WTC11 (cell line): ENCODE results near the gene JCAD. TPM values are rescaled to one million over a fixed set of nuclear protein-coding genes. Genes with fewer than 3 reads are reported as not detected.

Source experiments
- ATAC-seq: fragments of 200-7000 bp; cut with Tn5 transposase; 2 replicates; pipeline ENCODE4 v1.10.0; 2021; ENCODE audit warnings: mild to moderate bottlenecking, moderate library complexity
- CTCF ChIA-PET: fragments of 300-600 bp; sonication (Branson Sonifier 250); formaldehyde crosslinking; loops from one replicate; lab custom pipeline; 2021; ENCODE audit warnings: antibody characterized with exemption; lab: Charles Lee
- POLR2A ChIA-PET: fragments of 350-600 bp; sonication (Branson Sonifier 250); formaldehyde crosslinking; loops from one replicate; lab custom pipeline; 2021; ENCODE audit warnings: antibody characterized with exemption; lab: Charles Lee
- DNase-seq: peaks from one replicate; pipeline ENCODE4 v3.0.0; 2021; ENCODE audit warnings: low spot score
- H3K27ac Mint-ChIP-seq: 2 replicates; pipeline ENCODE4 v1.8.0; 2021; ENCODE audit warnings: mixed read lengths
- H3K27me3 Mint-ChIP-seq: 2 replicates; pipeline ENCODE4 v1.8.0; 2021; ENCODE audit warnings: low read depth, mild to moderate bottlenecking, moderate library complexity, mixed read lengths
- H3K36me3 Mint-ChIP-seq: 2 replicates; pipeline ENCODE4 v1.8.0; 2021; ENCODE audit warnings: mixed read lengths
- H3K4me1 Mint-ChIP-seq: 2 replicates; pipeline ENCODE4 v1.8.0; 2022; ENCODE audit warnings: mixed read lengths
- H3K4me3 Mint-ChIP-seq: 2 replicates; pipeline ENCODE4 v1.8.0; 2021; ENCODE audit warnings: mild to moderate bottlenecking, moderate library complexity, mixed read lengths
- H3K9me3 Mint-ChIP-seq: 2 replicates; pipeline ENCODE4 v1.8.0; 2021; ENCODE audit warnings: mixed read lengths
- CBFB ChIP-seq: sonication (generic); formaldehyde crosslinking; IDR thresholded peaks from 2 replicates; pipeline ENCODE4 v1.8.1; 2022; ENCODE audit warnings: mild to moderate bottlenecking, low read depth, missing genetic modification reagents
- CREB1 ChIP-seq: sonication (generic); formaldehyde crosslinking; IDR thresholded peaks from 2 replicates; pipeline ENCODE4 v1.8.0; 2023; ENCODE audit warnings: mild to moderate bottlenecking, missing genetic modification reagents
- FOXK1 ChIP-seq: sonication (generic); formaldehyde crosslinking; IDR thresholded peaks from 2 replicates; pipeline ENCODE4 v1.8.0; 2022; ENCODE audit warnings: mild to moderate bottlenecking, moderate library complexity, missing genetic modification reagents
- NR1H2 ChIP-seq: sonication (generic); formaldehyde crosslinking; IDR thresholded peaks from 2 replicates; pipeline ENCODE4 v1.9.0; 2021; ENCODE audit warnings: mild to moderate bottlenecking, moderate library complexity, missing genetic modification reagents
- RELA ChIP-seq: sonication (generic); formaldehyde crosslinking; IDR thresholded peaks from 2 replicates; pipeline ENCODE4 v1.8.1; 2022; ENCODE audit warnings: missing genetic modification reagents, mild to moderate bottlenecking, borderline replicate concordance
- SMAD3 ChIP-seq: sonication (generic); formaldehyde crosslinking; IDR thresholded peaks from 2 replicates; pipeline ENCODE4 v1.8.0; 2022; ENCODE audit warnings: missing genetic modification reagents, mild to moderate bottlenecking, borderline replicate concordance
- TP53 ChIP-seq: sonication (generic); formaldehyde crosslinking; IDR thresholded peaks from 2 replicates; pipeline ENCODE4 v1.8.1; 2023; ENCODE audit warnings: mild to moderate bottlenecking, missing genetic modification reagents
- ZBTB21 ChIP-seq: sonication (generic); formaldehyde crosslinking; IDR thresholded peaks from 2 replicates; pipeline ENCODE4 v1.8.1; 2023; ENCODE audit warnings: mild to moderate bottlenecking, missing genetic modification reagents, borderline replicate concordance
- ZNF263 ChIP-seq: sonication (generic); formaldehyde crosslinking; IDR thresholded peaks from 2 replicates; pipeline ENCODE4 v1.8.1; 2022; ENCODE audit warnings: low read depth, mild to moderate bottlenecking, moderate library complexity, missing genetic modification reagents
- total RNA-seq: library from RNA; stranded (reverse); gene quantifications from 3 replicates; pipeline ENCODE4 v1.2.3, GENCODE V29; 2021
- TF ChIP-seq, protein P1 (sequence below): fragments of 250-450 bp; sonication (Bioruptor Pico); IDR thresholded peaks from 2 replicates; pipeline ENCODE4 v1.9.0; 2021; ENCODE audit warnings: moderate library complexity, mild to moderate bottlenecking, inconsistent platforms, borderline replicate concordance
- TF ChIP-seq, protein P2 (sequence below): sonication (generic); formaldehyde crosslinking; IDR thresholded peaks from 2 replicates; pipeline ENCODE4 v1.8.1; 2022; ENCODE audit warnings: low read depth, missing genetic modification reagents, borderline replicate concordance
- TF ChIP-seq, protein P3 (sequence below): sonication (generic); formaldehyde crosslinking; IDR thresholded peaks from 2 replicates; pipeline ENCODE4 v1.8.1; 2022; ENCODE audit warnings: missing genetic modification reagents, borderline replicate concordance
- TF ChIP-seq, protein P4 (sequence below): fragments of 250-450 bp; sonication (Bioruptor Pico); IDR thresholded peaks from 2 replicates; pipeline ENCODE4 v1.8.0; 2021; ENCODE audit warnings: mild to moderate bottlenecking
- TF ChIP-seq, protein P5 (sequence below): fragments of 200-600 bp; IDR thresholded peaks from 2 replicates; pipeline ENCODE4 v1.8.0; 2022; ENCODE audit warnings: antibody characterized with exemption
- TF ChIP-seq, protein P6 (sequence below): sonication (generic); formaldehyde crosslinking; IDR thresholded peaks from 2 replicates; pipeline ENCODE4 v1.8.1; 2023; ENCODE audit warnings: mild to moderate bottlenecking, missing genetic modification reagents

JCAD gene
- total RNA-seq, 1 experiment from 2014 or later = 1.8 TPM

DNA sequence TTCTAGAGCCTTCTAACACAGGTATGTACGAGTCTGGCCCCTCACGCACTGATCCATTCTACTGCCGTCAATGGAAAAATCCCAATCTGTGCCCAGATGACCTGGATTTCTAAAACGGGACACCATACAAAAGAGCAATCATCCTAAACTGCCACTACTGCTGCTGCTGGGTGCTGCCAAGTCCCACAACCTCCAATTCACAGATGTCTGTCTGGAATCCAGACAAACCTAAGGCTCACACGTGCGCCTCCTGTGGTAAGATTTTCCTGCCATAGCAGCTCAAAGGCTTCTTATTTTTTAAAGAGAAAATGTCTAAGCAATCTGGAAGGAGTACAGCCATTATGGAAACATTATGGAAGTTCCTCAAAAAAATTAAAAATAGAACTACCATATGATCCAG is 40.9 kb downstream of the JCAD start:
- Mint-ChIP-seq H3K4me1 (peaks cover 3% of the 10 kb centered on the region; the same call in 1 of the 2 replicates), H3K9me3 (no peaks in the 10 kb centered on the region), H3K27me3 (no peaks in the 10 kb centered on the region), H3K4me3 (no peak overlapping the region), H3K36me3 (no peaks in the 10 kb centered on the region), H3K27ac (no peak overlapping the region)
- ChIA-PET POLR2A (no interaction called here), CTCF (interaction anchor here (0.6 to 2.2 kb wide), 5 partner anchors 8 to 573 kb away, joined by 3 to 10 read pairs (median 3); no protein-coding TSS in a partner anchor)
- DNase-seq (no peak), ATAC-seq (no peak; the same call in 1 of the 2 replicates)
- TF ChIP-seq CREB1 (CRISPR knock-in tag) (no peak), FOXK1 (no peak)
- TF ChIP-seq, protein P1, sequence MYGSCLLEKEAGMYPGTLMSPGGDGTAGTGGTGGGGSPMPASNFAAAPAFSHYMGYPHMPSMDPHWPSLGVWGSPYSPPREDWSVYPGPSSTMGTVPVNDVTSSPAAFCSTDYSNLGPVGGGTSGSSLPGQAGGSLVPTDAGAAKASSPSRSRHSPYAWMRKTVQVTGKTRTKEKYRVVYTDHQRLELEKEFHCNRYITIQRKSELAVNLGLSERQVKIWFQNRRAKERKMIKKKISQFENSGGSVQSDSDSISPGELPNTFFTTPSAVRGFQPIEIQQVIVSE (CRISPR knock-in tag) = no peak

DNA sequence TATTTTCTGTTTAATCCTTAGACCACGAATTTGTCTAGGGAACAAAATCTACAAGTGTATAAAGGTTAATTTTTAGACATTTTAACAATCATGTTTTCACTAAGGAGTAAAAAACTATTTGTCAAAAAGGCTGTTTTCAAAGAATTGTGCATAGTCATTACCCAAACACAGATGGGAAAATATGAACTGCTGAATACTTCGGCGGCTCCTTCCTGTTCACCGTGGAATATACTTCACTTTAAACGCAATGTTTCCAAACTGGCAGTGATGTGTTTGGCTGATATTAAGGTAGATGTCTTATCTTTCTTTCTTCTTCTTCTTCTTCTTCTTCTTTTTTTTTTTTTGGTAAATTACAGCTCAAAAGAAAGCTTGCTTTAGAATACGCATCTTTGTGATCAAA is 41.4 kb downstream of the JCAD start:
- peaks cover 3% of the 10 kb centered on the region; the same call in 1 of the 2 replicates for H3K4me1 Mint-ChIP-seq
- POLR2A ChIA-PET = no interaction called here
- TF ChIP-seq TP53 (no peak), CBFB (CRISPR knock-in tag) (no peak), NR1H2 (CRISPR knock-in tag) (no peak), RELA (CRISPR knock-in tag) (no peak), ZNF263 (no peak), ZBTB21 (CRISPR knock-in tag) (no peak), SMAD3 (no peak)
- TF ChIP-seq, protein P2, sequence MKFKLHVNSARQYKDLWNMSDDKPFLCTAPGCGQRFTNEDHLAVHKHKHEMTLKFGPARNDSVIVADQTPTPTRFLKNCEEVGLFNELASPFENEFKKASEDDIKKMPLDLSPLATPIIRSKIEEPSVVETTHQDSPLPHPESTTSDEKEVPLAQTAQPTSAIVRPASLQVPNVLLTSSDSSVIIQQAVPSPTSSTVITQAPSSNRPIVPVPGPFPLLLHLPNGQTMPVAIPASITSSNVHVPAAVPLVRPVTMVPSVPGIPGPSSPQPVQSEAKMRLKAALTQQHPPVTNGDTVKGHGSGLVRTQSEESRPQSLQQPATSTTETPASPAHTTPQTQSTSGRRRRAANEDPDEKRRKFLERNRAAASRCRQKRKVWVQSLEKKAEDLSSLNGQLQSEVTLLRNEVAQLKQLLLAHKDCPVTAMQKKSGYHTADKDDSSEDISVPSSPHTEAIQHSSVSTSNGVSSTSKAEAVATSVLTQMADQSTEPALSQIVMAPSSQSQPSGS (CRISPR knock-in tag) = no peak
- TF ChIP-seq, protein P3, sequence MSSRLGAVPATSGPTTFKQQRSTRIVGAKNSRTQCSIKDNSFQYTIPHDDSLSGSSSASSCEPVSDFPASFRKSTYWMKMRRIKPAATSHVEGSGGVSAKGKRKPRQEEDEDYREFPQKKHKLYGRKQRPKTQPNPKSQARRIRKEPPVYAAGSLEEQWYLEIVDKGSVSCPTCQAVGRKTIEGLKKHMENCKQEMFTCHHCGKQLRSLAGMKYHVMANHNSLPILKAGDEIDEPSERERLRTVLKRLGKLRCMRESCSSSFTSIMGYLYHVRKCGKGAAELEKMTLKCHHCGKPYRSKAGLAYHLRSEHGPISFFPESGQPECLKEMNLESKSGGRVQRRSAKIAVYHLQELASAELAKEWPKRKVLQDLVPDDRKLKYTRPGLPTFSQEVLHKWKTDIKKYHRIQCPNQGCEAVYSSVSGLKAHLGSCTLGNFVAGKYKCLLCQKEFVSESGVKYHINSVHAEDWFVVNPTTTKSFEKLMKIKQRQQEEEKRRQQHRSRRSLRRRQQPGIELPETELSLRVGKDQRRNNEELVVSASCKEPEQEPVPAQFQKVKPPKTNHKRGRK (CRISPR knock-in tag) = no peak
- TF ChIP-seq, protein P4, sequence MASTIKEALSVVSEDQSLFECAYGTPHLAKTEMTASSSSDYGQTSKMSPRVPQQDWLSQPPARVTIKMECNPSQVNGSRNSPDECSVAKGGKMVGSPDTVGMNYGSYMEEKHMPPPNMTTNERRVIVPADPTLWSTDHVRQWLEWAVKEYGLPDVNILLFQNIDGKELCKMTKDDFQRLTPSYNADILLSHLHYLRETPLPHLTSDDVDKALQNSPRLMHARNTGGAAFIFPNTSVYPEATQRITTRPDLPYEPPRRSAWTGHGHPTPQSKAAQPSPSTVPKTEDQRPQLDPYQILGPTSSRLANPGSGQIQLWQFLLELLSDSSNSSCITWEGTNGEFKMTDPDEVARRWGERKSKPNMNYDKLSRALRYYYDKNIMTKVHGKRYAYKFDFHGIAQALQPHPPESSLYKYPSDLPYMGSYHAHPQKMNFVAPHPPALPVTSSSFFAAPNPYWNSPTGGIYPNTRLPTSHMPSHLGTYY (CRISPR knock-in tag) = no peak
- TF ChIP-seq, protein P5, sequence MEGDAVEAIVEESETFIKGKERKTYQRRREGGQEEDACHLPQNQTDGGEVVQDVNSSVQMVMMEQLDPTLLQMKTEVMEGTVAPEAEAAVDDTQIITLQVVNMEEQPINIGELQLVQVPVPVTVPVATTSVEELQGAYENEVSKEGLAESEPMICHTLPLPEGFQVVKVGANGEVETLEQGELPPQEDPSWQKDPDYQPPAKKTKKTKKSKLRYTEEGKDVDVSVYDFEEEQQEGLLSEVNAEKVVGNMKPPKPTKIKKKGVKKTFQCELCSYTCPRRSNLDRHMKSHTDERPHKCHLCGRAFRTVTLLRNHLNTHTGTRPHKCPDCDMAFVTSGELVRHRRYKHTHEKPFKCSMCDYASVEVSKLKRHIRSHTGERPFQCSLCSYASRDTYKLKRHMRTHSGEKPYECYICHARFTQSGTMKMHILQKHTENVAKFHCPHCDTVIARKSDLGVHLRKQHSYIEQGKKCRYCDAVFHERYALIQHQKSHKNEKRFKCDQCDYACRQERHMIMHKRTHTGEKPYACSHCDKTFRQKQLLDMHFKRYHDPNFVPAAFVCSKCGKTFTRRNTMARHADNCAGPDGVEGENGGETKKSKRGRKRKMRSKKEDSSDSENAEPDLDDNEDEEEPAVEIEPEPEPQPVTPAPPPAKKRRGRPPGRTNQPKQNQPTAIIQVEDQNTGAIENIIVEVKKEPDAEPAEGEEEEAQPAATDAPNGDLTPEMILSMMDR = no peak
- TF ChIP-seq, protein P6, sequence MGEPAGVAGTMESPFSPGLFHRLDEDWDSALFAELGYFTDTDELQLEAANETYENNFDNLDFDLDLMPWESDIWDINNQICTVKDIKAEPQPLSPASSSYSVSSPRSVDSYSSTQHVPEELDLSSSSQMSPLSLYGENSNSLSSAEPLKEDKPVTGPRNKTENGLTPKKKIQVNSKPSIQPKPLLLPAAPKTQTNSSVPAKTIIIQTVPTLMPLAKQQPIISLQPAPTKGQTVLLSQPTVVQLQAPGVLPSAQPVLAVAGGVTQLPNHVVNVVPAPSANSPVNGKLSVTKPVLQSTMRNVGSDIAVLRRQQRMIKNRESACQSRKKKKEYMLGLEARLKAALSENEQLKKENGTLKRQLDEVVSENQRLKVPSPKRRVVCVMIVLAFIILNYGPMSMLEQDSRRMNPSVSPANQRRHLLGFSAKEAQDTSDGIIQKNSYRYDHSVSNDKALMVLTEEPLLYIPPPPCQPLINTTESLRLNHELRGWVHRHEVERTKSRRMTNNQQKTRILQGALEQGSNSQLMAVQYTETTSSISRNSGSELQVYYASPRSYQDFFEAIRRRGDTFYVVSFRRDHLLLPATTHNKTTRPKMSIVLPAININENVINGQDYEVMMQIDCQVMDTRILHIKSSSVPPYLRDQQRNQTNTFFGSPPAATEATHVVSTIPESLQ = no peak
- H3K4me3 Mint-ChIP-seq = no peak overlapping the region
- CTCF ChIA-PET = interaction anchor here (0.6 to 2.2 kb wide), 6 partner anchors 9 to 573 kb away, joined by 3 to 10 read pairs (median 4); no protein-coding TSS in a partner anchor
- H3K36me3 Mint-ChIP-seq = no peaks in the 10 kb centered on the region
- H3K27me3 Mint-ChIP-seq = no peaks in the 10 kb centered on the region
- H3K27ac Mint-ChIP-seq = no peak overlapping the region
- ATAC-seq (no peak), DNase-seq (no peak)
- H3K9me3 Mint-ChIP-seq = no peaks in the 10 kb centered on the region
